BJ (cell line): ENCODE results near the gene JMJD1C. TPM values are rescaled to one million over a fixed set of nuclear protein-coding genes. Genes with fewer than 3 reads are reported as not detected.

Experiments
- CTCF ChIA-PET: fragments of 350-600 bp; formaldehyde crosslinking; extraction: SDS; loops from one replicate; lab custom pipeline; 2021; ENCODE audit warnings: antibody characterized with exemption, inconsistent platforms; lab: Yijun Ruan, JAX
- POLR2A ChIA-PET: fragments of 300-600 bp; sonication (Branson Sonifier 250); formaldehyde crosslinking; extraction: SDS; loops from one replicate; lab custom pipeline; 2021; ENCODE audit warnings: antibody characterized with exemption; lab: Charles Lee
- DNase-seq: peaks from one replicate; pipeline ENCODE4 v3.0.0-alpha.2; 2011; ENCODE audit warnings: low read depth
- H3K27me3 ChIP-seq: 2 replicates; pipeline ENCODE4 v1.6.0; 2011; ENCODE audit warnings: low read length; ENCODE audit not compliant: control insufficient read depth, insufficient read depth
- H3K36me3 ChIP-seq: 2 replicates; pipeline ENCODE4 v1.5.1; 2011; ENCODE audit warnings: low read length; ENCODE audit not compliant: control insufficient read depth, insufficient read depth
- H3K4me3 ChIP-seq: 2 replicates; pipeline ENCODE4 v1.5.1; 2011; ENCODE audit warnings: low read depth, mild to moderate bottlenecking, control low read depth, low read length
- CTCF ChIP-seq: IDR thresholded peaks from 2 replicates; pipeline ENCODE4 v1.5.1; 2011; ENCODE audit warnings: low read depth, mild to moderate bottlenecking, control low read depth, inconsistent platforms, low read length, moderate library complexity; ENCODE audit not compliant: insufficient read depth
- polyA plus RNA-seq: library from polyadenylated mRNA; depleted of rRNA; stranded (reverse); fragments of >200 nt; gene quantifications from 2 replicates; pipeline ENCODE4 v1.2.3, GENCODE V29; 2011

The JMJD1C gene
- polyA plus RNA-seq, 1 experiment: 14.2 TPM

- TF ChIP-seq CTCF: no peak
- ChIA-PET CTCF (no interaction called here), POLR2A (no interaction called here)
- no peak for DNase-seq
- Histone ChIP-seq H3K4me3 (no peak overlapping the region), H3K27me3 (no peaks in the 10 kb centered on the region), H3K36me3 (no peaks in the 10 kb centered on the region)
These were observed 74.0 kb downstream of the JMJD1C start for GRCh38 chr10:63391812-63392211.

GRCh38 chr10:63390521-63390920, 75.3 kb downstream of the JMJD1C start:
- Histone ChIP-seq H3K4me3 (no peak overlapping the region), H3K36me3 (no peaks in the 10 kb centered on the region), H3K27me3 (no peaks in the 10 kb centered on the region)
- no peak for DNase-seq
- ChIA-PET CTCF (no interaction called here), POLR2A (no interaction called here)
- TF ChIP-seq CTCF: no peak

- CTCF ChIA-PET: no interaction called here
- TF ChIP-seq CTCF: no peak
- POLR2A ChIA-PET: interaction anchor here (0.6 kb wide), 1 partner anchor 23 kb away, joined by 3 read pairs; no protein-coding TSS in a partner anchor
These were observed 77.3 kb downstream of the JMJD1C start for GRCh38 chr10:63388421-63389031.

DNA sequence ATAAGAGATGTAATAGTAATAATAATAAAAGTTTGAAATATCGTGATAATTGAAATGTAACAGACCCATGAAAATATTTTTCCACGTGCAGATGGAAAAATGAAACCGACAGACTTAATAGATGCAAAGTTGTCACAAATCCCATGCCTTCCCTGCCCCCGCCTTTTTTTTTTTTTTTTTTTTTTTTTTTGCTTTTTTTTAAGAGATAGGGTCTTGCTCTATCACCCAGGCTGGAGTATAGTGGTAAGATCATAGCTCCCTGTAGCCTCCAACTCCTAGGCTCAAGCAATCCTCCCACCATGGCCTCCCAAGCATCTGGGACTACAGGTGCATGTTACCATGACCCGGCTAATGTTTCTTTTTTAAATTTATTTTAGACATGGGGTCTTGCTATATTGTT, 80.5 kb downstream of the JMJD1C start:
- CTCF ChIA-PET: interaction anchor here (0.7 kb wide), 1 partner anchor 155 kb away, joined by 3 read pairs; no protein-coding TSS in a partner anchor
- TF ChIP-seq CTCF: no peak

More at GRCh38 chr10:63388421-63389031, 77.3 kb downstream of the JMJD1C start:
- Histone ChIP-seq H3K27me3 (no peaks in the 10 kb centered on the region), H3K36me3 (no peaks in the 10 kb centered on the region), H3K4me3 (no peak overlapping the region)
- no peak for DNase-seq

DNA sequence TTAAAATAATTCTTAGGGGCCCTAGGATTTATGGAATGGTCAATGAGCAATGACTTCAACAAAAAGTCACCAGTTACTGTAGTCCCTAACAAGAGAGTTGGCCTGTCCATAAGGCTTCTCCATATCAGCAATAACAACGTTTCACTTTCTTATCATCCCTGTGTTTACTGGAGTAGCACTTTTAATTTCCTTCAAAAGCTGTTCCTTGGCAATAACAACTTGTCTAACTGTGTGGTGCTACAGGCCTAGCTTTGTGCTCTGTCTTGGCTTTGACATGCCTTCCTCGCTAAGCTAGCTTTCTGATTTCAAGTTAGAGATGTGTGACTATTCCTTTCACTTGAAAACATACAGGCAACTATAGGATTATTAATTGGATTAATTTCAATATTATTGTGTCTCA, 81.1 kb downstream of the JMJD1C start:
- Histone ChIP-seq H3K27me3 (no peaks in the 10 kb centered on the region), H3K36me3 (no peaks in the 10 kb centered on the region), H3K4me3 (no peak overlapping the region)
- CTCF ChIA-PET: no interaction called here
- no peak for TF ChIP-seq CTCF
- DNase-seq: no peak
- POLR2A ChIA-PET: no interaction called here

More for the DNA sequence above, 80.5 kb downstream of the JMJD1C start:
- Histone ChIP-seq H3K4me3 (no peak overlapping the region), H3K27me3 (no peaks in the 10 kb centered on the region), H3K36me3 (no peaks in the 10 kb centered on the region)
- DNase-seq: no peak
- POLR2A ChIA-PET: no interaction called here
